NCI-H748 (cell line): ENCODE measurements around the gene COL4A1.
"Not testable (repeated sequence)": the region's sequence is repeated elsewhere in the genome, so short reads cannot be mapped to it uniquely, and the experiment has no call there.

Experiments used
- DNase-seq: peaks from one replicate; lab custom pipeline; 2025; ENCODE audit not compliant: unreplicated experiment; lab: John Stamatoyannopoulos, UW

COL4A1 gene

DNA sequence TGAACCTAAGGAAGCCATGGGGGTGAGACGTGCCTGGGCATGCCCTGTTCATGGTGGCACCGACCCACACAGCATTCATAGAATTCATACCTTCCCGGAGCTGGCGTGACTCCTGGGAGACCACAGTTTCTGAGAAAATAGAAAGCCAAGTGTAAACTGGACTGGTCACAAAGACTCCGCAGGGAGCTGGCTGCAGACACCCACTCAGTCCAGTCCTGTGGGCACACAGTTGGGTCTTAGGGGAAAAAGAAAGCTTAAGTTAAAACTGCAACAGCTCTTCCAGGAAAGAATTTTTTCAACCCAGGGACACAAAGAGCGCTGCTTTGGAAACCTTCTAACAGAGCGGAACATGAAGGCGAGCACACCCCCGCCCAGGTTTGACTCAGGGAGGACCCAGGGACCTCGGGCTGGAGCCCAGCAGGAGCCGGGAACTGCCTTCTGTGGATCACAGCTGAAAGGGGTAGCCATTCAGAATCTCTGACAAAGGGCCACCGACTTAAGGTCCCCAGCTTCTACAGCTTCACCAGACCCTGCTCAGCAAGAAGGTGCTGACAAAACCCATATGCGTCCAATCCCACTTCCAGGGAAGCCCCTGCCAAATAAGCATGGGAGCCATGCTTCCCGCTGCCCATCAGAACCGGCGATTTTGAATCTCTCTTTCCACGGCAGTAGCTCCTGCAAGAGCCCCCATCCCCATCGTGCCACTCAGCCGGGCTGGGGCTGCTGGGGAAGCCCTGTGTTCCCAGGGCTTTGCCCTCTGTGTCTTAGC is 183.7 kb downstream of the COL4A1 start:
- peak; percentile 78 for DNase-seq

DNA sequence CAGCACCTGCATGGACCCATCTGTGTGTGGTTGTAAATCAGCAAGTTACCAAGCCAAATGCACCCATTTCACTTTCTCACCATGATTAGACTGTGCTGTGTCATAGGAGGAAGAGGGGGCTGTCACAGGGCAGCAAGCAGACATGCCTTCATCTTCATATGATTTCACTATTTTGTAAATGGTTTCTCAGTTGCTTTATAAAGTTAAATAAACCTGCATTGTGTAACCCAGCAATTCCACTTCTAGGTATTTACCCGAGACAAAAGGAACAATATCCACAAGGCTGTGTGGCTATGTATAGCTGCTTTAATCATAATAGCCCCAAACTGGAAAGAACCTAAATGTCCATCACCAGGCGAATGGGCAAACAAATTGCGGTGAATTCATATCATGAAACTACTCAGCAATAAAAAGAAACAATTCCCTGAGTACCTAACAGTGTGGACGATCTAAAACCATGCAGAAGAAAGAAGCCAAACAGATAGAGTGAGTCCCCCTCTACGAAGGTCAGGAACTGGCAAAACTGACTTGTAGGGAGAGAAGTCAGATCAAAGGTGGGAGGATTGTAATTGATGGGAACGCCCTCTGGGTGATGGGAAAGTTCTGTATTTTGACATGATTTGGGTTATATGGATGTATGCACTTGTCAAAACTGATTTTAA is 185.4 kb downstream of the COL4A1 start:
- no peak for DNase-seq

DNA sequence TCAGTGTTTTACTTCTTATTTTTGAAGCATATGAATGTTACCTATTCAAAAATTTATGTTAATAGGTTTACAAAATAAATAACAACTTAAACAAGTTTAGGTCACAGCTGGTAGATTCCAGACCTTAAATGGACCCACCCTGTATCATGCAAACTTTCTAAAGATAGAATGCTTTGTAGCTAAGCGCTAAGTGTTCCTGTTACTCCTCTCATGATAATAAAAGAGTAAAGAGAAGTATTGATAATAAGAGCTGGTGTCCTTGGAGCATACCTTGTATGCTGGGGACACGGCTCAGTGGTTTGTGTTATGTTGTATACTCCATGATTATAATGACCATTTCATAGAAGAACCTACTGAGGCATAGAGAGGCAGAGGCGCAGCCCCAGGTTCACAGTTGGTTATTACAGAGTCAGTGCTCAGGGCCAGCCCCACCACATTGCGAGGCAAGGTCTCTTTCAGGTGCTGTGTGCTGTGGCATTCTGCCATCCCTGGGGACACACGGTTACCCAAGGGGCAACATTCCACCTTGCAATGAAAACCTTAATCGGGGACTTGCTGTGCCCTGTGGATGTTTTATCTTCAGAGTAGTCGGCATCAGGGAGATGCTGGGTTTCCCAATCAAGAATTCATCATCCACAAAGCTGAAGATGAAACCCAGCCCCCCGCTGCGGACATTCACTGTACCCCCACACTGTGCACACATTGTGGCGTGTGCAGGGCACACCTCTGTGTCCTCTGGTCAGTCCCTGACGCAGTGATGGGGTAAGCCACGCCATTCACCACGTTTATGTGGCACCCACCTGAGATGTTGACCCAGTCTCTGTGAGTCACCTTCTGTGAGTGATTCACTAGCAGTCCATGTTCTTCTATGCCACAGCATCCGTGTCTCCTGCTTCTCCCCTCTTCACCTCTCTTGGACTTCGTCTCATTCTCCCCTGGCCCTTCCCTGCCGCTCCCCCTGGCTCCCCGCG is 186.7 kb downstream of the COL4A1 start:
- DNase-seq: no peak

DNA sequence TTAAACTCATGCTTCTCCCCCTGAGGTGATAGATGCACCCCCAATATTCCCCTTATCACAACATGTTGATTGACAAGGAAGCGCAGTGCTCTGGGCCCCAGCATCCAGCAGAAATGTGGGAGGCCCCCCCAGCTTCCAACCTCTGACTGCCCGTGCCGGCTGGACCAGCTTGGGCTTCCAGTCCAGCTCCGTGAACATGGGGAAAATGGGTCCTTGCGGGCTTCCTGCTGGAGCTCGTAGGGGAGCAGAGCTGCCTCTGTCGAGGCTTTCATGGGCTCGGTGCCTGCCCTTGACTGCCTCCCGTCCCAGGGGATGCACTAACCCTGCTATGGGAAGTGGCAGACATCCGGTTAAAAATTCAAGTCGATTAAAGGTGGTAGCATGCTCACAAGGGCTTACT is 188.9 kb downstream of the COL4A1 start:
- no peak for DNase-seq

DNA sequence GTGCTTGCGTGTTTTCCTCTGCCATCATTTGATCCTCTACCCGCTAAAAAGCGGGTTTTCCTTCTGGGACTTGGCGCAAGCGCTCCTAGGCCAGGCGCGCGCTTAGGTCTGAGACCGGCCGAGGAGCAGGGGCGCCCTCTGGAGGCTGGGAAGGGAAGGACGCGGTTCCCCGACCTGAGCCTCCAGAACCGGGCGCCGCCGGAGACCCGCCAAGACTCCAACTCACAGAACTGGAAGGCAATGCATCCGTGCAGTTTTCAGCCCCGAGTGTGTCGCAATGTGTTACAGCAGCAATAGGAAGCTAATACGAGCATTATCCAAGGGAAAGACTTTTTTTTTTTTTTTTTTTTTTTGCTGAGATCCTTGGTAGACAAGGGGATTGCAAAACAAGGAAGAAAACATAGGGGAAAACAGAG is 190.9 kb downstream of the COL4A1 start:
- DNase-seq: no peak

DNA sequence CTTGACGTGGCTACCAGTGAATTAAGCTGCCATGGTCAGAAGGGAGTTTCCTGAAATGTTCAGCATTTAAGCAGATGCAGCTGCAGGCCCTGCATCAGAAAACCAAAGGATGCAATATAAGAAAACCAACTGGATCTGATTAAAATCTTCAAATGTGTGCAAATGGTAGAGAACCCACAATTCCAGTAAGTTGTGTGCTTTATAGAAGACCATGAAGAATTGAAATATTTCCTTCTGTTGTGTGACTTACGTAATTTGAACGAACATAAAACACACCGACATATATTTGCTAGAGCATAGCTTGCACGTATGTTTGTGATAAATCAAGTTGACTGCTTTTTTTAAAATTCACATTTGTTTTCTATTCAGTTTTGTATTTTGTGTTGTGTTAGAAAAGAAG is 191.4 kb downstream of the COL4A1 start:
- no peak for DNase-seq

DNA sequence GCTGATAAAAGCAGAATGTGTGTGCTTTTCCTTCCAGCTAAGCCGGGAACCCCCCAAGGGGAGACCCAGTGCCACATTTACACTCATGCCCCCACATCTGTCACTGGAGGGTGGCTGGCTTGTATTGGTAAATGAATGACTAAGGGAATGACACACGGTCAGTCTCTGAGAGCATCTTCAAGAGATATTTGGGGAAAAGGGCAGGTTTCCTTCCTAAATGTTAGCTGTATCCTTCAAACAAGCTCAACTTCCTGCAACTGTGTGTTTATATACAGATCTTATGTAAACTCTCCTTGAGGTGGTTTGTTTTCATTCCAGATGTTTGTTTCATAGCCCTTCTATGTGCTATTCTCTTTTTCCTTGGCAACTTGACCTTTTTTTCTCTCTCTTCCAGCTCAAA is 192.6 kb downstream of the COL4A1 start:
- no peak for DNase-seq

DNA sequence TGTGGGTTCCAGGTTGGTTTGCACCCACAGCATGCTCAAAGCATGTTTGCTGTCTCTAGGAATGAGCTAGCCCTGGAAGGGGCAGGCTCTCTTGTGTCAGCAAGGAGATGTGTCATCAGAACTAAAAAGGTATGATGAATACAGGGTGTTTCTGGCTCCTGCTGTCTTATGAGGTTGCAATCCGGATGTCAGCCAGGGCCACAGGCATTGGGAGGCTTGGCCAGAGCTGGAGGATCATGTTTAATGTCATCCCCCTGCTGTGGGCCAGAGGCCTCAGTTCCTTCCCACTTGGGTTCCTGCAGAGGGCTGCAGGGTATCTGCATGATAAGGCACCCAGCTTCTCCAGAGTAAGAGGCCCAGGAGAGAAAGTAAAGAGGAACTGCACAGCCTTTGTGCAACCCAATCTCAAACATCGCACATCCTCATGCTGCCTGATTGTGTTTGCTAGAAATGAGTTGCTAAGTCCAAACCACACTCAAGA is 193.6 kb downstream of the COL4A1 start:
- DNase-seq: no peak

DNA sequence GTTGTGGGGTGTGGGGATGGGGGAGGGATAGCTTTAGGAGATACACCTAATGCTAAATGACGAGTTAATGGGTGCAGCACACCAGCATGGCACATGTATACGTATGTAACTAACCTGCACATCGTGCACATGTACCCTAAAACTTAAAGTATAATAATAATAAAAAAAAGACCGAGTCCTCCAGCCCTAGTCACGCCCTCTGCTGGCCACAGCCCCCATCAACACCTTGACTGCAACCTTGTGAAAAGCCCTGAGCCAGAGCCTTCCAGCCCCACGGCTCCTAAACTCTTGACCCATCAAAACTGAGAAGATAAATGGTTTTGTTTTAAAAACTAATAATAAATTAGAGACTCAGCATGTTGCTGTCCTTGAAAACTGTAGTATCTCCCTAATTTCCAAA is 194.6 kb downstream of the COL4A1 start:
- not testable (repeated sequence) for DNase-seq

DNA sequence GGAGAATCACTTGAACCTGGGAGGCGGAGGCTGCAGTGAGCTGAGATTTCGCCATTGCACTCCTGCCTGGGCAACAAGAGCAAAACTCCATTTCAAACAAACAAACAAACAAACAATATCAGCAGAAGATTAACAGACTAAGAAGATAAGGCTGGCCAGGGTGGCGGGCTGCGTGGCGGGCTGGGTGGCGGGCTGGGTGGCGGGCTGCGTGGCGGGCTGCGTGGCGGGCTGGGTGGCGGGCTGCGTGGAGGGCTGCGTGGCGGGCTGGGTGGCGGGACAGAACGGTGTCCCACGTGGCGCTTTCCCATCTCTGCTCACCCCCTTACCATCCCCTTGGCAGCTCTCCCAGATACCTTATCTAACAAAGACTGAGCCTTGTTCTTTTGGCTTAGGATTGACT is 196.2 kb downstream of the COL4A1 start:
- no peak for DNase-seq

DNA sequence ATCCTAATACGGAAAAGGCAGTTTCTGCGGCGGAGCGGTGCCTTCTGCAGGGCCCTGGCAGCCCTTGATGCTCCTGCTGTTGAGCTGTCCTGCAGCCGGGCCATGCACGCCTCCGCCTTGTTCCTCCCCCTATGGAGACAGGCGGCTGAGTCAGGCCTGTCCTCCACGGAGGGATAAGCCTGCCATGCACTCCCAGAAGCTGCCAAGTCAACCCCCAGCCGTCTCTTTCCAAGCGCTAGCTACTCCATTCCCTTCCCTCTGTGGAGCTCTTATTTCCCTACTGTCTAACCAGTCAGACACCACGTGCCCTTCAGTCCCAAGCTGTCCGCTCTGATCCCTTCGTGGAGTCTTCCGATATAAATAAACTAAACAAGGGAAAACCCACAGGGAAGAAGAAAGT is 197.0 kb downstream of the COL4A1 start:
- DNase-seq: no peak

DNA sequence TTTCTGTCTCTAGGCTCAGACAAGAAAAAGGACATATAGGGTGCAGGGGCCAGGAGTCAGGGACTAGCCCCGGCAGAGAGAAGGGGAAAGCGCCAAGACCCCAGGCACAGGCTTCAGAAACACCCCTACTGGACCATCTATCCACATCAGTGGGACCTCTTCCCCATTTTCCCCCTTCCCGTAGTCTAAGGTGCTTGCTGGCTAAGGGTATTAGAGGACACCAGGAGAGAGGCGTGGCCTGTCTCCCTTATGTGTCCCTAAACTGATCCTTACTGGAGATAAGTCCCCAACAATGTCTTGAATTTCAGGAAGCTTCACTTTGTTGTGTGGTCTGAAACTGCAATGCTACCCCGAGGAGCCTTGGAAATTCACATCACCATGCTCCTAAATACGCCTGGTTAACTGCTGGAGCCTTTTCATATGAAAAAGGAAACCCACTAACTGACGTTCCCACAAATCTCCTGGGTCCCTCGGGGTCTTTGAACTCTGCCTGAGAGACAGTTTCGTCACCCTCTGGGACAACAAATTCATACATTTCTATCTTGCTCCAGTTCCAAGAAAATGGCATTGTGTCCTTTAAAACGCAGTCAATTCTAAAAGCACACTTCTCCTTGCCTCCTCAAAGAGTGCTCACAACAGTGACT is 197.7 kb downstream of the COL4A1 start:
- DNase-seq: no peak

DNA sequence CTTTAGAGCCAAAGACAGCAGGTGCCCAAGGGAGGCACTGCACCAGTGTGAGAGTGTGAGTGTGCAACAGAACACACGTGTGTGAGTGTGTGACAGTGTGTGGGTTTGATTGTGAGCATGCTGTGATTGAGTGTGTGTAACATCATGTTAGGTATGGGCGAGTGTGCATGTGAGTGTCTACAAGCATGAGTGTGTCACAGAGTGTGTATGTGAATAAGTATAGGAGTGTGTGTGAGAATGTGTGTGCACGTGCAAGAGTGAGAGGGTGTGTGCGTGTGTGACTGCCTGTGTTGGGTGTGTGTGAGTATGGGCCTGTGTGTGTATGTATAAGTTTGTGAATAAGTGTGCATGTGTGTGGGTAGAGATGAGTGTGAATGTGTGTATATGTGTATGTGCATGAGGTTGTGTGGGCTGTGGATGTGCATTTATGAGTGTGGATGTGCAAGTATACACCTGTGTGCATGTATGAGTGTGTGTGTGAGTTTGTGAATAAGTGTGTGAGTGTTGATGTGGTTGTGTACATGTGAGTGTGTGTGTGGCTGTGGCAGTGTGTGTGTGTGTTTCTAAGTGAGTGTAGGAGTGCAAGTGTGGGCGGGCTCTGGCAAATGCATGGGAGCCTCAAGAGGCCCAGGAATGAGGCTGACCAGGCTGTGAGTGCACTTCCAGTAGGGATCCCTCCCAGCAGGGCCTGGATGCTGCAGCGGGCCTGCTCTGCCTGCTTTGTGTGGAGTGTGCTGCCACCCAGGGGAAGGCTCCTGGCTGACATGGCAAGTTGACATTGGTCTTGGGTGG is 198.4 kb downstream of the COL4A1 start:
- peak; percentile 86 for DNase-seq

DNA sequence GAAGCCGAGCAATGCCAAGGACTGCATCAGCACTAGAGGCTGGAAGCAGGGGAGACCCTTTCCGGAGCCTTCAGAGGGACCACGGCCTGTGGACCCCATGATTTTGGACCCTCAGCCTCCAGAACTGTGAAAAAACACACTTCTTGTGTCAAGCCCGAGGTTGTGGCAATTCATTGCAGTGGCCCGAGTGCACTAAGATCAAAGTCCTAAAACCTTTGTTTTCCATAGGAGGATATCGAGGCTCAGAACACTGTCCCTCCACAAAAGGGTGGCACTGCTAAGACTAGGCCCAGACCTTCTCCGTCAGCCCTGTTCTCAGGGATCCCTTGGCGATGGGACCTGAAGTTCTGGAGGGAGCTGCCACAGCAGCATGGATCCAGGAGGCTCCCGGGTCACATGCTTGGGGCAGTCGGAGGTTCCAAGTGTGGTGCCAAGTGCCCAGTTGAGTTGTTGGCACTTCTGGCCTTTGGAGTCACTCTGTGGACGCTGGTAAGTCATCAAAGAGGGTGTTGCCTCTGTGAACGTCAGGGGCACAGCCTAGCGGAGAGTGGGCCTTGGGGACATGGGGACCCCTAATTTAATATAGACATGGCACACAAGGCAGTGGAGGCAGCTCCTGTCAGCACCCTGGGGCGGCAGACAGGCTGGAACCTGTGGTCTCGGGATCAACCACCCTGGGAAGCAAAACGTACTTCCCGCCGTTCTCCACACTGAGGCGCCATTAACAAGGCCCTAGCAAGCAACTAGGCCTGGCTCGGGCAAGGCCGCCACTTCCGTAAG is 199.2 kb downstream of the COL4A1 start:
- DNase-seq: peak; percentile 29

DNA sequence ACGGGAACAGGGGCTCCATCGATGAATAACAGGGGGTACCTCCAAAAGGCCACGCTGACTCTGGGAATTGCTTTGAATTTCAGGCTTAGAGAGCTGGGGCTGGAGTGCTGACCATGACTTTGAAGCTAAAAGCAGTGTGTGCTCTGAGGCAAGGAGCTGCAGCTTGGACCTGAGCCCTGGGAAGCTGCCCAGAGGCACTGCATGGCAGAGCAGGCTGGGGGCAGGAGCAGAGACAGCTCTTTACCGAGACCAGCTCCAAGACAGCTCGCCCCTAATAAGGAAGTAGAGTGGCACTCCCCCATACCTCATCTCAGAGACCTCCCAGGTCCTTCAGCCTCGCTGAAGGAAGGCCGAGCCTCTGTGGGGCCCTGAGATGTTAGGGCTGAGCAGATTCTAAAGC is 200.2 kb downstream of the COL4A1 start:
- DNase-seq: no peak

DNA sequence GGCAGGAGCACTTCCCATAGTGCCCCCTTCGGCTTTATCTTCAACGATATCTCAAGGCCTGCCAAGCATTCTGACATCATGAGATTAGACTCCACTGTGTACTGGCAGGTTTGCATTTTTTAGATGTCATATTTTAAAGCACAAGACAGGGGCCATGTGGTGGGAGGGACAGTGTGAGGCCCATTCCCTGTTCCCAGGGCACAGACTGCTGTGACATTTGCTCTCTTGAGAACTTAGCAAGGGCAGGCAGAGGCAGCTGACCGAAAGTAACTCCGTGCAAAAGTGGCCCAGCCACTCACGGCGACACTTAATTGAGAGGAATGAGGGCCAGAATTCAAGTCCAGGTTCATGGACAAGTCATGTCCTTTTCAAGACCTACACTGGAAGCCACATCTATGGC is 201.8 kb downstream of the COL4A1 start:
- DNase-seq: no peak

DNA sequence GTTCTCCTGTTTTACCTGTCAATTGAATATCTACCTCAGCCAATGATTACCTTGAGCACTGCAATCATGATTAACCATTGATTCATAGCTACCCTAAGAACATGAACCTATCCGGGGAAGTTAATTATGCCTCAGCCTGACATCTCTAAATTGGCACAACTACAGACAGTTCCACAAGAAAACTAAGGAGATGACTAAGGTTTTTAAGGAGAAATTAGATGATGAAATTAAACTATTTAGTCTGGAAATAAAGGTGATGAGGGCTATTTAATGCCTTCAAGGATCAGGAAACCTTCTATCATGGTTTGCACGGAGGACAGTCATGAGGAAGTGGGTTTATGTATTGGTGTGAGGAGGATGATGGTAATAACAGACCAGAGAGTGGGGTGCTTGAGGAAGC is 203.4 kb downstream of the COL4A1 start:
- no peak for DNase-seq

DNA sequence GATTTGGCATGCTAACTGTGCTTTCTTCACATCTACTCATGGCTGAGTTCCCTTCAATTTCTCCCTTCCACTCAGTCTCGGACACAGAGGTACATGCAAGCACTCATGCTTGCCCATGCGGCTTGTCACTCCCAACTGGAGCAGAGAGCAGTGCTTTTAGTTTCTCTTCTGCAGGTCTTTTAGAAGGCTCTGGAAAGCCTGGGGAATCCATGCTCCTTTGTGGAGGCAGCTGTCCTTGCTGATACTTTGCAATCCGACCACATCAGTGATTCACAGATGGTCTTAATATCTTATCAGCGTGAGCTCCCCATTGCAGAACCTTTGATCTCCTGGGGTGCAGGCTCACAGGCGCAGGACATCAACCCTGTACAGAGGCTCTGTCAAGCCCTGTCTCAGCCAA is 203.9 kb downstream of the COL4A1 start:
- no peak for DNase-seq

DNA sequence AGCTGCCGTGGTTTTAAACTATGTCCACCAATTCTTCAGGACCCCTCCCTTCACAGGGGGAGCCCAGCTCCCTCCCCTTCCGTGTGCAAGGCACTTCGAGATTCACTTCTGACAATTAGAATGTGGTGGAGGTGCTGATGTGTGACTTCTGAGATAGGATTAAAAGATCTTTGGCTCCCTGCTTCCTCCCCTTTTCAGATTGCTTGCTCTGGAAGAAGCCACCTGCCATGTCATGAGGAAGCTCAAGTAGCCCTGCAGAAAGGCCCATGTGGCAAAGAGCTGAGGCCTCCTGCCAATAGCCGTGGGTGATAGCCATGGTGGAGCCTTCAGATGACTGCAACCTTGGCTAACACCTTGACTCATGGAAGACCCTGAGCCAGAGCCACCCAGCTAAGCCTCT is 204.9 kb downstream of the COL4A1 start:
- no peak for DNase-seq
